GM13977 (cell line): Measurements from ENCODE around the gene PARD3B.

ENCODE experiments used
- DNase-seq: peaks from one replicate; pipeline ENCODE4 v3.0.0; 2012; ENCODE audit warnings: low spot score
- in situ Hi-C: fragments of 300-500 bp; cut with MboI; formaldehyde crosslinking; loops from one replicate; pipeline ENCODE4 v1.12.0; 2022; ENCODE audit warnings: low sequenced_read_pairs, low pct_unique_long_range_greater_than_20kb, mixed read lengths, inconsistent platforms; ENCODE audit not compliant: unreplicated experiment
- TF ChIP-seq, protein P1 (sequence below): IDR thresholded peaks from 2 replicates; pipeline ENCODE4 v1.5.1; 2012; ENCODE audit warnings: mild to moderate bottlenecking, control low read depth; ENCODE audit not compliant: insufficient read depth; ENCODE audit errors: extremely low read depth, missing control alignments

The PARD3B gene

DNA sequence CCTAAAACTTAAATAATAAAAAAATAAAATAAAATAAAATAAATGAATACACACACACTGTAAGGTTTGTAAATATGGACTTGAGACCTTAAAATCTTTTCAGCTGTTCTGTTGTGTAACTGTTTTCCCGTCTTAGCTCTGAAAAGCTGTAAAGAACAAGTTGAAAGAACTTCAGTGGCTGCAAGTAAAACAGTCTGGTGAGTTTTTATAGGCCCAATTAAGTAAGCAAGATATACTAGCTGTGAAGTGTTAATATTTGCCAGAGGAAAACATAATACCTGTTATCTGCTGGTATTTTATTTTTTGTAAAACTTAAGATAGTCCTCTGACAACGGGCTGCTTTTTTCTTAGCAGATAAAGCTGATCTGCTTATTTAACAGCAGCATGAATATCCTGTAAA is 960.1 kb downstream of the PARD3B start:
- in situ Hi-C loops: no loop called here
- TF ChIP-seq, protein P1, sequence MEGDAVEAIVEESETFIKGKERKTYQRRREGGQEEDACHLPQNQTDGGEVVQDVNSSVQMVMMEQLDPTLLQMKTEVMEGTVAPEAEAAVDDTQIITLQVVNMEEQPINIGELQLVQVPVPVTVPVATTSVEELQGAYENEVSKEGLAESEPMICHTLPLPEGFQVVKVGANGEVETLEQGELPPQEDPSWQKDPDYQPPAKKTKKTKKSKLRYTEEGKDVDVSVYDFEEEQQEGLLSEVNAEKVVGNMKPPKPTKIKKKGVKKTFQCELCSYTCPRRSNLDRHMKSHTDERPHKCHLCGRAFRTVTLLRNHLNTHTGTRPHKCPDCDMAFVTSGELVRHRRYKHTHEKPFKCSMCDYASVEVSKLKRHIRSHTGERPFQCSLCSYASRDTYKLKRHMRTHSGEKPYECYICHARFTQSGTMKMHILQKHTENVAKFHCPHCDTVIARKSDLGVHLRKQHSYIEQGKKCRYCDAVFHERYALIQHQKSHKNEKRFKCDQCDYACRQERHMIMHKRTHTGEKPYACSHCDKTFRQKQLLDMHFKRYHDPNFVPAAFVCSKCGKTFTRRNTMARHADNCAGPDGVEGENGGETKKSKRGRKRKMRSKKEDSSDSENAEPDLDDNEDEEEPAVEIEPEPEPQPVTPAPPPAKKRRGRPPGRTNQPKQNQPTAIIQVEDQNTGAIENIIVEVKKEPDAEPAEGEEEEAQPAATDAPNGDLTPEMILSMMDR: no peak
- DNase-seq: no peak

DNA sequence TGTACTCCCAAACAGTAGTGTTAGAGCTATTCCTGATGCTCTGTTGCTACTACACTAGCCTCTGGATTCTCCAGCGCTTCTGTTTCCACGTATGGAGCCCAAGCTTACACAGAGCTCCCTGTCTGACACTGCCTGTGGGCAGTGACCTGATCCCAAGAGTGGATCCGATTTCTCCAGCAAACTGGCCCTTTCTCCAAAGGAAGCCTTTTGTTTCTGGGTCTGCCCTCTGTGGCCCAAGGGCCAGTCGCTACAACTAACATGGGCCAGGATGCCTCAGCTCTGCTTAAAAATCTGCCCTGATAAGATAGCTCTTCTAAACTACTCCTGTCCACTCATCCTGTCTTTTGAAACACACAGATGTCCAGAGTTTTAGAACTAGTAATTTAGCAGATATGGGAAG is 964.4 kb downstream of the PARD3B start:
- in situ Hi-C loops: no loop called here
- no peak for DNase-seq
- TF ChIP-seq, protein P1: no peak

DNA sequence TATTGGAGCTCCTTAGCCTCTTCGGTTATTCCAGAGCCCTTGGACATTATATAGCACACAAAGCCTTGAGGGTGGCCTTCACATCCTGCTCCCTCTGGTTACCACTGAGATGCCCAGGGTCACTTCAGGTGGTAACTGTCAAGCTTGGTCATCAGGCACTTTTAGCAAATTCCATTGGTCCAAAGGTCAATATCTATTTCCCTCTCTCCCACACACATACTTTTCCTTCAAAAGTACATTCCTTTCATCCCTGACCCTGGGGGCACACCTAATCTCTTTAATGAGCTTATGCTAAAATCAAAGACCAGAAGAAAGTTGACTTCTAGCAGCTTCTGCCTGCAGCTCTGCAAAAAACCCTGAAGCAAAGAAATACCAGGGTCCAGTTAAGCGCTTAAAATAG is 965.1 kb downstream of the PARD3B start:
- DNase-seq: no peak
- in situ Hi-C loops: no loop called here
- TF ChIP-seq, protein P1: no peak

DNA sequence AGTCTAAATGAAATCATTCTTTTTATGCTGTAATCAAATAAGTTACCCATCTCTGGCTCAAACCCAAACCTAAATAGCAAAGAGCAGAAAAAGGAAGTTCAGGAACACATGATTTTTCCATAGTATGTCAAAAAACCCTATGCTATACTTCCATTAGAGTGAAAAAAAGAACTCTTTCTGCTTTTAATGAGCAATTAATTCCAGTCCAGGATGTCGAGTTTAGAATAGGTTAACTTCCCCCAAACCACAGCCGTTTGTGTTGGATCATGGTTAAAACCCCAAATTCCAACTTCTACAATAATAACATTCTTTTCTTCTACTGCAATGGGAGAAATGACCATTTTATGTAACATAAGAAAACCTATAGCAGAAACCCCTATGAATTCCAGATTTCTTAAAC is 965.9 kb downstream of the PARD3B start:
- TF ChIP-seq, protein P1: no peak
- DNase-seq: no peak
- in situ Hi-C loops: no loop called here

DNA sequence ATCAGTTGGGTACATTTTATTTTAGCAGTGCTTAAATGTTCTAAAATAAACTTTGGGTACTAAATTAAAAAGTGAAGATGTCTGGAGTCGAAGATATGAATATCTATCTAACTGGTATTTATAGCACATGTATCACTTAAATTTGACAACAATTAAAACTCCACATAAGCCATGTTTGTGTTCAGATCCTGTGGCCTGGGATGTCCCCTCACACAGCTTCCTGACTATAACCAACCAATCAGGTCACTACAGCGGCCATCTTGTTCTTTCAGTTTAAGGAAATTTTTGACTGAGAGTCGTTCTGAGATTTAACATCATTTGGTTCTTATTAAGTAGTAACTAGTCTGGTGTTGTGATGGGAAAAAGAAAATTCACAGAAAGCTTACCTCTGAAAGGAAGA is 966.4 kb downstream of the PARD3B start:
- TF ChIP-seq, protein P1: no peak
- in situ Hi-C loops: no loop called here
- no peak for DNase-seq

DNA sequence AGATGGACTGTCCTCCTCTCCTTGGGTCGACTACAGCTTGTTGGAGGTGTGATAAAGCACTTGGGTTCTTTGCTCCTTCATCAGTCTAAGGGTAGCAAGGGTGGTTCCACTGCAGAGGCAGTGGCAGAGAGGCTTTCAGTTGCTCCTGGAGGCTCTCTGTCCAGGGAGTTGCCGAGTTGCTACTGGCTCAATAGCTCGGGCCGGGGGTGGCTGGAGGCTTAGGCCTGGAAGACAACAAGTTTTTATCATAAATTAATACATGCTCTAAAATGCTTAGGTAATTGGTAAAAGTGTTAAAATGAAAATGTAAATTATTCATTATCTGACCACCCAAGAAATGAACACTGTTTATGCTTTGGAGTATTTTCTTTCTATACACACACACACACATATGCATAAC is 975.0 kb downstream of the PARD3B start:
- DNase-seq: no peak
- TF ChIP-seq, protein P1: no peak
- in situ Hi-C loops: no loop called here

DNA sequence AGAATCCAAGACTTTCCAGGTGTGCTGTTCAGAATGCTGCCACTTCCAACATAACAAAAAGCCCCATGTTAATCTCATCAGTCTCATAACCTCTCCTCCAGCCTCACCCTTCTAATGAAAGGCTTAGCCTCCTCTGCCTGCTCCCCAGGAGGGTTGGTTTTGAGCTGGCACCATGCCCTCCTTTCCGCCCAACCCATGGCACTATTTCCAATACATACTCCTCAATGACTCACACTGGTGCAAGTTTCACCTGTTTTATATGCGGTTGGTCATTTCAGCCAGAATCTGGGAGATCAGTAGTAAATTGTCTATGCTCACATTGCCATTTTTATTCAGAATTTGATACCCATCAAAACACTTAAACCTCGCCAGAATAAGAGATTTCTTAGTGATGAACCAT is 979.4 kb downstream of the PARD3B start:
- DNase-seq: no peak
- in situ Hi-C loops: no loop called here
- TF ChIP-seq, protein P1: no peak
